GM23248 (cell line): ENCODE data around the gene ATF3. TPM values are rescaled to one million over a fixed set of nuclear protein-coding genes. Genes with fewer than 3 reads are reported as not detected.

Source experiments
- DNase-seq: peaks from one replicate; pipeline ENCODE4 v3.0.0-alpha.2; 2015
- H2AFZ ChIP-seq: fragments of 200-600 bp; sonication (generic); 2 replicates; pipeline ENCODE4 v1.6.1; 2016; ENCODE audit warnings: antibody characterized with exemption
- H3F3A ChIP-seq: fragments of 200-600 bp; sonication (generic); 2 replicates; pipeline ENCODE4 v1.6.1; 2016; ENCODE audit warnings: mild to moderate bottlenecking, antibody characterized with exemption, mixed run types; ENCODE audit not compliant: insufficient read depth
- H3K27ac ChIP-seq: fragments of 200-600 bp; sonication (generic); 2 replicates; pipeline ENCODE4 v1.5.1; 2016; ENCODE audit warnings: mild to moderate bottlenecking
- H3K27me3 ChIP-seq: fragments of 200-600 bp; sonication (generic); replicated peaks from 2 replicates; pipeline ENCODE4 v1.6.1; 2016; ENCODE audit warnings: mild to moderate bottlenecking; ENCODE audit not compliant: insufficient read depth
- H3K36me3 ChIP-seq: fragments of 200-600 bp; sonication (generic); 2 replicates; pipeline ENCODE4 v1.6.1; 2016; ENCODE audit warnings: low read depth, mild to moderate bottlenecking
- H3K4me1 ChIP-seq: fragments of 200-600 bp; sonication (generic); 2 replicates; pipeline ENCODE4 v1.6.1; 2016; ENCODE audit warnings: mild to moderate bottlenecking; ENCODE audit not compliant: insufficient read depth
- H3K4me2 ChIP-seq: fragments of 200-600 bp; sonication (generic); one replicate; pipeline ENCODE4 v1.6.1; 2016; ENCODE audit warnings: mild to moderate bottlenecking; ENCODE audit not compliant: unreplicated experiment
- H3K4me3 ChIP-seq: fragments of 200-600 bp; sonication (generic); 2 replicates; pipeline ENCODE4 v1.5.1; 2016; ENCODE audit warnings: mild to moderate bottlenecking
- H3K79me2 ChIP-seq: fragments of 200-600 bp; sonication (generic); 2 replicates; pipeline ENCODE4 v1.6.1; 2016; ENCODE audit warnings: mild to moderate bottlenecking; ENCODE audit not compliant: insufficient read depth
- H3K9ac ChIP-seq: fragments of 200-600 bp; sonication (generic); 2 replicates; pipeline ENCODE4 v1.6.1; 2016; ENCODE audit warnings: mild to moderate bottlenecking
- H3K9me2 ChIP-seq: fragments of 200-600 bp; sonication (generic); 2 replicates; pipeline ENCODE4 v1.6.1; 2016; ENCODE audit warnings: mixed run types, mild to moderate bottlenecking, moderate library complexity; ENCODE audit not compliant: insufficient read depth
- H3K9me3 ChIP-seq: fragments of 200-600 bp; sonication (generic); one replicate; pipeline ENCODE4 v1.6.1; 2017; ENCODE audit warnings: low read depth
- H4K20me1 ChIP-seq: fragments of 200-600 bp; sonication (generic); 2 replicates; pipeline ENCODE4 v1.6.0; 2016; ENCODE audit not compliant: insufficient read depth
- EZH2 ChIP-seq: fragments of 200-600 bp; sonication (generic); IDR thresholded peaks from 2 replicates; pipeline ENCODE4 v1.6.1; 2018; ENCODE audit warnings: antibody characterized with exemption, mild to moderate bottlenecking; ENCODE audit not compliant: insufficient read depth, poor library complexity, severe bottlenecking
- EZH2phosphoT487 ChIP-seq: fragments of 200-600 bp; sonication (generic); IDR thresholded peaks from 2 replicates; pipeline ENCODE4 v1.6.1; 2018; ENCODE audit warnings: antibody characterized with exemption, moderate library complexity, mild to moderate bottlenecking, low read depth; ENCODE audit not compliant: insufficient read depth
- WGBS, 2 experiments: methylation state at CpG; one replicate each; pipeline ENCODE4 v1.1.6; 2015 to 2017; ENCODE audit warnings: low lambda C conversion rate in 2 of 2, low coverage in 1 of 2; ENCODE audit errors: missing lambda C conversion rate in 2 of 2; 5-methylcytosine and 5-hydroxymethylcytosine counted together
- in situ Hi-C: fragments of 300-500 bp; cut with MboI; formaldehyde crosslinking; loops from 2 replicates; pipeline ENCODE4 v1.15.0; 2020
- polyA plus RNA-seq: library from polyadenylated mRNA; unstranded; fragments of >200 nt; fragmentation: Nextera tagmentation; extraction: Ambion mirVana; gene quantifications from 2 replicates; pipeline ENCODE4 v1.2.1, GENCODE V29; 2016
- total RNA-seq: library from RNA; depleted of rRNA; stranded (reverse); fragments of >200 nt; shearing (Covaris generic); gene quantifications from 2 replicates; pipeline ENCODE4 v1.2.3, GENCODE V29; 2014; rRNA removed

ATF3 gene
- total and polyA plus RNA-seq, 2 experiments from 2014 or later: 0.86 to 1.7 TPM

GRCh38 chr1:212670301-212670700 is 61.7 kb downstream of the ATF3 start:
- Histone ChIP-seq H3K4me3 (no peak overlapping the region), H4K20me1 (no peaks in the 10 kb centered on the region), H3K9me3 (no peaks in the 10 kb centered on the region), H3K4me2 (no peak overlapping the region), H3K9ac (no peak overlapping the region), H3K9me2 (no peaks in the 10 kb centered on the region), H3F3A (peaks cover 36% of the 10 kb centered on the region), H2AFZ (no peak overlapping the region), H3K4me1 (peaks cover 26% of the 10 kb centered on the region), H3K36me3 (no peaks in the 10 kb centered on the region), H3K27ac (no peak overlapping the region), H3K27me3 (no peaks in the 10 kb centered on the region), H3K79me2 (no peaks in the 10 kb centered on the region)
- TF ChIP-seq EZH2phosphoT487: no peak
- TF ChIP-seq EZH2: no peak
- in situ Hi-C loops: loop anchor here (25.0 kb wide), 1 partner anchor 317 kb away; no protein-coding TSS in a partner anchor
- DNase-seq: no peak
- WGBS, 2 experiments: 96 to 98% methylated on average over 7 of the region's 7 CpGs

Other genes starting within 250 kb of the ATF3 start
- 4.4 and 6.9 TPM in 2 replicates for gene PACC1, start 193.9 kb upstream of the ATF3 start, total RNA-seq
- 4.7 and 5.4 TPM in 2 replicates for gene PACC1, start 193.9 kb upstream of the ATF3 start, polyA plus RNA-seq
- gene NENF, start 175.8 kb upstream of the ATF3 start, total RNA-seq: 63.2 and 86.9 TPM in 2 replicates
- 160 and 162 TPM in 2 replicates for gene NENF, start 175.8 kb upstream of the ATF3 start, polyA plus RNA-seq
- 0.86 and 1.4 TPM in 2 replicates for gene BATF3, start 91.1 kb downstream of the ATF3 start, total RNA-seq
- 0.46 and 0.60 TPM in 2 replicates for gene BATF3, start 91.1 kb downstream of the ATF3 start, polyA plus RNA-seq
- gene NSL1, start 183.0 kb downstream of the ATF3 start, total RNA-seq: 30.7 and 34.9 TPM in 2 replicates
- gene NSL1, start 183.0 kb downstream of the ATF3 start, polyA plus RNA-seq: 32.0 and 38.0 TPM in 2 replicates
- gene TATDN3, start 183.1 kb downstream of the ATF3 start, total RNA-seq: 12.4 and 14.8 TPM in 2 replicates
- 14.9 and 18.9 TPM in 2 replicates for gene TATDN3, start 183.1 kb downstream of the ATF3 start, polyA plus RNA-seq
- gene SPATA45, start 238.9 kb downstream of the ATF3 start, total RNA-seq: not detected in 2 replicates
- gene SPATA45, start 238.9 kb downstream of the ATF3 start, polyA plus RNA-seq: not detected in 2 replicates
- gene FLVCR1, start 249.5 kb downstream of the ATF3 start, total RNA-seq: 2.3 and 4.2 TPM in 2 replicates
- 0.81 and 0.86 TPM in 2 replicates for gene FLVCR1, start 249.5 kb downstream of the ATF3 start, polyA plus RNA-seq